Measurements from ENCODE around the gene SPAG17.

DNA sequence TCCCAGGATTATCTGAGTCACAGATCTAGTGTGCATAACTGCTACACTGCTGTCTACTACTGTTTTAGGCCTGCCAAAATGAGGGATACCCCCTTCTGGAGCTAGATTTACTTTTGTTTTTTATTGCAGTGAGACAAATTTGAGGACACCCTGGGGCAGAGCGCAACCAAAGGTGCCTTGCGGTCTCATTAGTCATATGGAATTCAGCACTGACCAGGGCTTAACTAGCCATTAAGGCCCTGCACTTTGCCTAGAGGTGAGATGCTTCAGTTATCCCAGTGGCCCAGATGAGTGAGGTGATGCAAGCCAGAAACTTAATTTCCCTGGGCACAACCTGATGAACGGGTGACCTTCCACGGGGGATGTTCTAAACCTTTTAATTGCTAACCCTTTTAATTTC lies 998 bp upstream of the SPAG17 start:
- TF ChIP-seq CTCF (IDR thresholded peaks at IDR 0.05) (no peak), POLR2A (IDR thresholded peaks at IDR 0.05) (no peak)
